K562 (cell line): ENCODE results near the gene EIF1B. TPM values are rescaled to one million over a fixed set of nuclear protein-coding genes. Genes with fewer than 3 reads are reported as not detected.

Experiments used
- ATAC-seq: fragments of 200-7000 bp; cut with Tn5 transposase; 3 replicates; pipeline ENCODE4 v1.9.1; 2020; ENCODE audit warnings: moderate library complexity
- BruUV-seq: library from RNA; stranded (reverse); fragments of 400-500 nt; replicated peaks from 2 replicates; lab custom pipeline; 2021; lab: Mats Ljungman, UMichigan
- CTCF ChIA-PET: fragments of 300-600 bp; formaldehyde crosslinking; extraction: SDS; loops from one replicate; lab custom pipeline; 2021; ENCODE audit warnings: low intra/inter-chr PET ratio; lab: Yijun Ruan, JAX
- POLR2A ChIA-PET: fragments of 300-600, 350-650 bp; sonication (Branson Sonifier 250); formaldehyde crosslinking; extraction: SDS; loops from one replicate; lab custom pipeline; 2021; ENCODE audit warnings: antibody characterized with exemption, inconsistent platforms; lab: Yijun Ruan, JAX
- DNase-seq, 4 experiments: peaks; one replicate each; pipeline versions ENCODE4 v3.0.0 to v3.0.0-alpha.2; 2011 to 2018; ENCODE audit warnings: low spot score in 3 of 4, mixed read lengths in 3 of 4; ENCODE audit errors: extremely low read depth in 1 of 4
- FAIRE-seq: peaks from 2 replicates; lab custom pipeline; 2011; peaks lifted over from hg19 to GRCh38; lab: Jason Lieb, UNC
- H2AFZ ChIP-seq: 2 replicates; pipeline ENCODE4 v1.6.0; 2011; ENCODE audit warnings: low read depth, low read length, control low read depth, inconsistent platforms
- H3K27ac ChIP-seq: fragments of 200-600 bp; 3 replicates; pipeline ENCODE4 v1.8.0; 2011; ENCODE audit warnings: low read depth, mild to moderate bottlenecking, control low read depth, inconsistent platforms, low read length, moderate library complexity, mixed read lengths; ENCODE audit errors: extremely low read depth
- H3K27me3 ChIP-seq, 2 experiments: fragments of 300-600 bp in 1 of 2; 2 replicates in 1 of 2; 3 replicates in 1 of 2; pipeline versions ENCODE4 v1.6.0 to v1.8.0; 2011; ENCODE audit warnings: inconsistent platforms in 2 of 2, low read length in 2 of 2, mild to moderate bottlenecking in 1 of 2, mixed read lengths in 1 of 2, moderate library complexity in 1 of 2; ENCODE audit not compliant: control insufficient read depth in 2 of 2, insufficient read depth in 2 of 2
- H3K36me3 ChIP-seq: fragments of 300-600 bp; 3 replicates; pipeline ENCODE4 v1.8.0; 2011; ENCODE audit warnings: mild to moderate bottlenecking, low read length, inconsistent platforms; ENCODE audit not compliant: control insufficient read depth, insufficient read depth
- H3K4me1 ChIP-seq, 2 experiments: fragments of 200-600 bp in 1 of 2; replicated peaks in 1 of 2; 2 replicates in 1 of 2; 3 replicates in 1 of 2; pipeline versions ENCODE4 v1.5.1 to v1.8.0; 2011; ENCODE audit warnings: inconsistent platforms in 2 of 2, low read length in 2 of 2, mild to moderate bottlenecking in 1 of 2, mixed read lengths in 1 of 2, moderate library complexity in 1 of 2; ENCODE audit not compliant: control insufficient read depth in 2 of 2, insufficient read depth in 2 of 2
- H3K4me2 ChIP-seq: 2 replicates; pipeline ENCODE4 v1.6.1; 2011; ENCODE audit warnings: low read length, control low read depth, inconsistent platforms, mixed read lengths; ENCODE audit not compliant: insufficient read depth
- H3K4me3 ChIP-seq: fragments of 200-600 bp; sonication (generic), shearing (Covaris generic); 2 replicates; pipeline ENCODE4 v1.5.1; 2016; ENCODE audit warnings: control low read depth, inconsistent platforms
- H3K79me2 ChIP-seq: fragments of 200-600 bp; 3 replicates; pipeline ENCODE4 v1.8.0; 2011; ENCODE audit warnings: low read length, inconsistent platforms; ENCODE audit not compliant: control insufficient read depth, insufficient read depth
- H3K9ac ChIP-seq, 2 experiments: 2 replicates each; pipeline versions ENCODE4 v1.6.0 to v1.6.1; 2011; ENCODE audit warnings: low read depth in 2 of 2, low read length in 2 of 2, control low read depth in 1 of 2, inconsistent platforms in 1 of 2, mild to moderate bottlenecking in 1 of 2, mixed read lengths in 1 of 2; ENCODE audit not compliant: insufficient read depth in 1 of 2
- H3K9me1 ChIP-seq: one replicate; pipeline ENCODE4 v1.6.0; 2011; ENCODE audit warnings: inconsistent platforms, mild to moderate bottlenecking, low read length, moderate library complexity; ENCODE audit not compliant: control insufficient read depth, insufficient read depth
- H3K9me3 ChIP-seq: replicated peaks from 2 replicates; pipeline ENCODE4 v1.5.1; 2011; ENCODE audit warnings: low read depth, low read length, inconsistent platforms; ENCODE audit not compliant: control insufficient read depth, insufficient read depth
- H4K20me1 ChIP-seq: replicated peaks from 2 replicates; pipeline ENCODE4 v1.6.1; 2011; ENCODE audit warnings: low read length, inconsistent platforms, mixed read lengths; ENCODE audit not compliant: control insufficient read depth, insufficient read depth
- MTA2 ChIP-seq: fragments of 450-650 bp; IDR thresholded peaks from 2 replicates; pipeline ENCODE4 v1.6.1; 2016; ENCODE audit warnings: low read depth
- NR4A1 ChIP-seq, 2 experiments: fragments of 250-450 bp in 1 of 2; fragments of 450-650 bp in 1 of 2; sonication (Bioruptor Pico) in 1 of 2; IDR thresholded peaks; 2 replicates each; pipeline versions ENCODE4 v1.4.0 to v1.6.1; 2016 to 2020; ENCODE audit warnings: mild to moderate bottlenecking in 2 of 2, missing compliant biosample characterization in 1 of 2, missing genetic modification characterization in 1 of 2, moderate library complexity in 1 of 2
- WGBS: fragments of 100-300 bp; shearing (Covaris generic); methylation state at CpG from one replicate; pipeline ENCODE4 v1.1.6; 2016; ENCODE audit warnings: low coverage, mixed read lengths; ENCODE audit not compliant: insufficient coverage; ENCODE audit errors: missing lambda C conversion rate; 5-methylcytosine and 5-hydroxymethylcytosine counted together
- in situ Hi-C: fragments of 300-500 bp; cut with MboI; formaldehyde crosslinking; loops from 4 replicates; pipeline ENCODE4 v1.15.0; 2018; ENCODE audit warnings: inconsistent platforms, mixed read lengths
- intact Hi-C: fragments of 100-400 bp; cut with micrococcal nuclease; formaldehyde crosslinking; loops from 2 replicates; pipeline ENCODE4 v1.14.2; 2022
- polyA plus RNA-seq, 8 experiments: library from polyadenylated mRNA; depleted of rRNA in 4 of 8; stranded (reverse) in 5 of 8; unstranded in 3 of 8; fragments of >200 nt; fragmentation: Nextera tagmentation in 2 of 8; fragmentation: Illumina TruSeq in 1 of 8; extraction: Ambion mirVana in 2 of 8; extraction: Trizol in 1 of 8; gene quantifications; 2 replicates each; pipeline versions ENCODE4 v1.2.1 to v1.2.3, GENCODE V29; 2011 to 2014; ENCODE audit warnings: inconsistent platforms in 1 of 8, missing spikeins in 1 of 8
- total RNA-seq, 7 experiments: library from RNA; depleted of rRNA in 6 of 7; stranded (reverse); fragments of >200 nt in 6 of 7; fragmentation: Illumina TruSeq in 2 of 7; extraction: Trizol in 2 of 7; gene quantifications; 2 replicates each; pipeline versions ENCODE4 v1.2.1 to v1.2.3, GENCODE V29; 2011 to 2021; ENCODE audit warnings: low replicate concordance in 1 of 7
- TF ChIP-seq, protein P1 (sequence below): sonication (generic); formaldehyde crosslinking; IDR thresholded peaks from 2 replicates; pipeline ENCODE4 v1.8.0; 2022; ENCODE audit warnings: mild to moderate bottlenecking, low read depth, missing genetic modification reagents
- TF ChIP-seq, protein P2 (sequence below): fragments of 450-650 bp; IDR thresholded peaks from 2 replicates; pipeline ENCODE4 v1.6.1; 2018; ENCODE audit not compliant: partially characterized antibody

Gene EIF1B
- total and polyA plus RNA-seq, 9 of the 15 experiments (the other 6 are each of a cell fraction or from before 2014, with no cell fraction given), result 18.1 to 184 (median 78.9) TPM

DNA sequence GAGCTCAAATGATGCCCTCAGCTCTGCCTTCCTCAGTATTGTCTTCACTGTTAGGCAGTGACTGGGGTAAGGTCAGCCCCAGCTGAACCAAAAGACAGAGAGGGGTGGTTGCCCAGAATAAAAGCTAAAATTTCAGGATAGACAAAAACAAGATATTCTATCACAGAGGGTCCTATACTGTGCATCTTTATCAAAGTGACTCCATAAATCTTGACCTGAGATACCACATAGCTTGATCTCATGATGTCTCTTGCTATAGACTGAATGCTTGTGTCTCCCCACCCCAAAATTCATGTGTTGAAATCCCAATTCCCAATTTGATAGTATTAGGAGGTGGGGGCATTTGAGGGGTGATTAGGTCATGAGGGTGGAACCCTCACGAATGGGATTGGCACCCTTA is 30.4 kb downstream of the EIF1B start:
- no peak for DNase-seq
- Histone ChIP-seq H3K27ac (no peak overlapping the region), H3K79me2 (no peaks in the 10 kb centered on the region), H3K9me3 (no peaks in the 10 kb centered on the region), H3K4me2 (no peak overlapping the region)
- no TSS peak for BruUV-seq
- CTCF ChIA-PET, result no interaction called here
- no peak for FAIRE-seq
- TF ChIP-seq, protein P1, sequence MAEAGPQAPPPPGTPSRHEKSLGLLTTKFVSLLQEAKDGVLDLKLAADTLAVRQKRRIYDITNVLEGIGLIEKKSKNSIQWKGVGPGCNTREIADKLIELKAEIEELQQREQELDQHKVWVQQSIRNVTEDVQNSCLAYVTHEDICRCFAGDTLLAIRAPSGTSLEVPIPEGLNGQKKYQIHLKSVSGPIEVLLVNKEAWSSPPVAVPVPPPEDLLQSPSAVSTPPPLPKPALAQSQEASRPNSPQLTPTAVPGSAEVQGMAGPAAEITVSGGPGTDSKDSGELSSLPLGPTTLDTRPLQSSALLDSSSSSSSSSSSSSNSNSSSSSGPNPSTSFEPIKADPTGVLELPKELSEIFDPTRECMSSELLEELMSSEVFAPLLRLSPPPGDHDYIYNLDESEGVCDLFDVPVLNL, result no peak
- TF ChIP-seq, protein P2, sequence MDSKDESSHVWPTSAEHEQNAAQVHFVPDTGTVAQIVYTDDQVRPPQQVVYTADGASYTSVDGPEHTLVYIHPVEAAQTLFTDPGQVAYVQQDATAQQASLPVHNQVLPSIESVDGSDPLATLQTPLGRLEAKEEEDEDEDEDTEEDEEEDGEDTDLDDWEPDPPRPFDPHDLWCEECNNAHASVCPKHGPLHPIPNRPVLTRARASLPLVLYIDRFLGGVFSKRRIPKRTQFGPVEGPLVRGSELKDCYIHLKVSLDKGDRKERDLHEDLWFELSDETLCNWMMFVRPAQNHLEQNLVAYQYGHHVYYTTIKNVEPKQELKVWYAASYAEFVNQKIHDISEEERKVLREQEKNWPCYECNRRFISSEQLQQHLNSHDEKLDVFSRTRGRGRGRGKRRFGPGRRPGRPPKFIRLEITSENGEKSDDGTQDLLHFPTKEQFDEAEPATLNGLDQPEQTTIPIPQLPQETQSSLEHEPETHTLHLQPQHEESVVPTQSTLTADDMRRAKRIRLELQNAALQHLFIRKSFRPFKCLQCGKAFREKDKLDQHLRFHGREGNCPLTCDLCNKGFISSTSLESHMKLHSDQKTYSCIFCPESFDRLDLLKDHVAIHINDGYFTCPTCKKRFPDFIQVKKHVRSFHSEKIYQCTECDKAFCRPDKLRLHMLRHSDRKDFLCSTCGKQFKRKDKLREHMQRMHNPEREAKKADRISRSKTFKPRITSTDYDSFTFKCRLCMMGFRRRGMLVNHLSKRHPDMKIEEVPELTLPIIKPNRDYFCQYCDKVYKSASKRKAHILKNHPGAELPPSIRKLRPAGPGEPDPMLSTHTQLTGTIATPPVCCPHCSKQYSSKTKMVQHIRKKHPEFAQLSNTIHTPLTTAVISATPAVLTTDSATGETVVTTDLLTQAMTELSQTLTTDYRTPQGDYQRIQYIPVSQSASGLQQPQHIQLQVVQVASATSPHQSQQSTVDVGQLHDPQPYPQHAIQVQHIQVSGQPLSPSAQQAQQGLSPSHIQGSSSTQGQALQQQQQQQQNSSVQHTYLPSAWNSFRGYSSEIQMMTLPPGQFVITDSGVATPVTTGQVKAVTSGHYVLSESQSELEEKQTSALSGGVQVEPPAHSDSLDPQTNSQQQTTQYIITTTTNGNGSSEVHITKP, result peak; percentile 93
- TF ChIP-seq MTA2 (no peak), NR4A1 (CRISPR knock-in tag; IDR thresholded peaks at IDR 0.05) (no peak), NR4A1 (tag; IDR thresholded peaks at IDR 0.05) (no peak)
- TF ChIP-seq, all 486 proteins: peak for 1
- 0% methylated on average over 1 of the region's 1 CpG for WGBS
- Histone ChIP-seq H3K4me3 (no peak overlapping the region), H3K4me1 (peaks cover 5 to 21% of the 10 kb centered on the region in 2 experiments; a peak in 4 of 5 replicates), H3K9me1 (no peaks in the 10 kb centered on the region), H4K20me1 (no peaks in the 10 kb centered on the region), H3K36me3 (no peaks in the 10 kb centered on the region), H2AFZ (no peak overlapping the region), H3K27me3 (no peaks in the 10 kb centered on the region), H3K9ac (no peak overlapping the region)
- no peak for ATAC-seq
- in situ Hi-C loops (no loop called here), intact Hi-C loops (no loop called here)
- POLR2A ChIA-PET, result no interaction called here
